Lung (tissue), 12 donors: Measurements from ENCODE around the gene PES1. TPM values are rescaled to one million over a fixed set of nuclear protein-coding genes. Genes with fewer than 3 reads are reported as not detected.

Experiments used
- ATAC-seq: fragments of 200-7000 bp; cut with Tn5 transposase; one replicate; pipeline ENCODE4 v1.9.1; 2020; ENCODE audit warnings: moderate number of reproducible peaks; ENCODE audit not compliant: insufficient read depth, low FRiP score
- DNase-seq, 3 donors: peaks; one replicate each; pipeline ENCODE4 v3.0.0-alpha.2; 2013 to 2017
- H3K27ac ChIP-seq, 2 donors: one replicate each; pipeline ENCODE4 v1.5.1; 2013; ENCODE audit warnings: mild to moderate bottlenecking in 2 of 2, moderate library complexity in 2 of 2, control low read depth in 1 of 2, inconsistent platforms in 1 of 2, low read depth in 1 of 2, low read length in 1 of 2
- H3K27me3 ChIP-seq, 3 donors: one replicate each; pipeline ENCODE4 v1.5.1; 2013; ENCODE audit warnings: low read length in 2 of 3; ENCODE audit not compliant: control insufficient read depth in 3 of 3, insufficient read depth in 3 of 3
- H3K36me3 ChIP-seq, 4 donors: one replicate each; pipeline ENCODE4 v1.5.1; 2013; ENCODE audit warnings: low read length in 4 of 4, mild to moderate bottlenecking in 1 of 4, moderate library complexity in 1 of 4; ENCODE audit not compliant: control insufficient read depth in 4 of 4, insufficient read depth in 4 of 4
- H3K4me1 ChIP-seq, 5 donors: one replicate each; pipeline ENCODE4 v1.5.1; 2013; ENCODE audit warnings: low read length in 5 of 5, mild to moderate bottlenecking in 2 of 5, moderate library complexity in 1 of 5; ENCODE audit not compliant: control insufficient read depth in 5 of 5, insufficient read depth in 5 of 5
- H3K4me3 ChIP-seq: one replicate; pipeline ENCODE4 v1.5.1; 2013; ENCODE audit warnings: mild to moderate bottlenecking, control low read depth, moderate library complexity
- H3K9ac ChIP-seq, 2 donors: one replicate each; pipeline ENCODE4 v1.5.1; 2013; ENCODE audit warnings: low read length in 2 of 2, control low read depth in 1 of 2; ENCODE audit not compliant: insufficient read depth in 1 of 2
- H3K9me3 ChIP-seq, 4 donors: one replicate each; pipeline ENCODE4 v1.5.1; 2013; ENCODE audit warnings: low read length in 3 of 4, mild to moderate bottlenecking in 1 of 4, moderate library complexity in 1 of 4; ENCODE audit not compliant: control insufficient read depth in 4 of 4, insufficient read depth in 3 of 4
- WGBS, 2 donors: extraction: QIAGEN DNeasy Blood & Tissue Kit; methylation state at CpG; one replicate each; pipeline ENCODE4 v1.1.7; 2013; 5-methylcytosine and 5-hydroxymethylcytosine counted together
- polyA plus RNA-seq, 2 donors: library from polyadenylated mRNA; stranded (reverse); fragments of 200-250 nt; gene quantifications; one replicate each; pipeline ENCODE4 v1.2.1, GENCODE V29; 2013
- total RNA-seq, 2 donors: library from RNA; depleted of rRNA in 1 of 2; stranded (reverse); fragments of >200 nt in 1 of 2; gene quantifications; one replicate each; pipeline ENCODE4 v1.2.1, GENCODE V29; 2014 to 2021
- TF ChIP-seq, protein P1 (sequence below): IDR thresholded peaks from 2 replicates; pipeline ENCODE4 v1.5.1; 2012; ENCODE audit warnings: mild to moderate bottlenecking; ENCODE audit errors: control extremely low read depth, extremely low read depth
- donor health status: control.
- donor health status: control.
- donor health status: Bipolar disorder and iron deficiency.
- donor health status: healthy.
- donor health status: DM: yes; HTN: yes; CAD: no.

The PES1 gene
- total and polyA plus RNA-seq, 4 donors, result 34.4 to 77.2 (median 72.7) TPM

- peaks cover 3 to 17% (median 8%) of the 10 kb centered on the region in 5 donors for H3K4me1 ChIP-seq
- peak; percentile 35 to 56 (median 38) for DNase-seq
- H3K27me3 ChIP-seq, result no peaks in the 10 kb centered on the region
- peak overlapping the region in 1 of 2 donors; percentile 76 for H3K9ac ChIP-seq
- no peak for ATAC-seq
- no peaks in the 10 kb centered on the region for H3K9me3 ChIP-seq
- no peak overlapping the region for H3K4me3 ChIP-seq
- 23 to 28% methylated on average over 9 of the region's 9 CpGs for WGBS, 2 donors
- TF ChIP-seq, protein P1, sequence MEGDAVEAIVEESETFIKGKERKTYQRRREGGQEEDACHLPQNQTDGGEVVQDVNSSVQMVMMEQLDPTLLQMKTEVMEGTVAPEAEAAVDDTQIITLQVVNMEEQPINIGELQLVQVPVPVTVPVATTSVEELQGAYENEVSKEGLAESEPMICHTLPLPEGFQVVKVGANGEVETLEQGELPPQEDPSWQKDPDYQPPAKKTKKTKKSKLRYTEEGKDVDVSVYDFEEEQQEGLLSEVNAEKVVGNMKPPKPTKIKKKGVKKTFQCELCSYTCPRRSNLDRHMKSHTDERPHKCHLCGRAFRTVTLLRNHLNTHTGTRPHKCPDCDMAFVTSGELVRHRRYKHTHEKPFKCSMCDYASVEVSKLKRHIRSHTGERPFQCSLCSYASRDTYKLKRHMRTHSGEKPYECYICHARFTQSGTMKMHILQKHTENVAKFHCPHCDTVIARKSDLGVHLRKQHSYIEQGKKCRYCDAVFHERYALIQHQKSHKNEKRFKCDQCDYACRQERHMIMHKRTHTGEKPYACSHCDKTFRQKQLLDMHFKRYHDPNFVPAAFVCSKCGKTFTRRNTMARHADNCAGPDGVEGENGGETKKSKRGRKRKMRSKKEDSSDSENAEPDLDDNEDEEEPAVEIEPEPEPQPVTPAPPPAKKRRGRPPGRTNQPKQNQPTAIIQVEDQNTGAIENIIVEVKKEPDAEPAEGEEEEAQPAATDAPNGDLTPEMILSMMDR, result peak; percentile 39
- H3K27ac ChIP-seq, result no peak overlapping the region
- H3K36me3 ChIP-seq, result no peaks in the 10 kb centered on the region
These were observed 13.9 kb upstream of the PES1 start for GRCh38 chr22:30605449-30606110.

GRCh38 chr22:30604723-30605122 lies 13.0 kb upstream of the PES1 start:
- Histone ChIP-seq H3K4me1 (peaks cover 3 to 17% (median 8%) of the 10 kb centered on the region in 5 donors), H3K9ac (no peak overlapping the region), H3K27ac (no peak overlapping the region), H3K27me3 (no peaks in the 10 kb centered on the region), H3K36me3 (no peaks in the 10 kb centered on the region), H3K9me3 (no peaks in the 10 kb centered on the region), H3K4me3 (no peak overlapping the region)
- ATAC-seq (no peak), DNase-seq (no peak)
- TF ChIP-seq, protein P1, result no peak
- WGBS, 2 donors, result 92 to 96% methylated on average over 2 of the region's 2 CpGs

- peak in 2 of 3 donors; percentile 34 to 51 for DNase-seq
- Histone ChIP-seq H3K9me3 (no peaks in the 10 kb centered on the region), H3K27me3 (no peaks in the 10 kb centered on the region), H3K9ac (no peak overlapping the region), H3K4me3 (no peak overlapping the region), H3K36me3 (no peaks in the 10 kb centered on the region), H3K27ac (no peak overlapping the region), H3K4me1 (peaks cover 2 to 17% (median 8%) of the 10 kb centered on the region in 5 donors)
- TF ChIP-seq, protein P1, result no peak
- 70 to 78% methylated on average over 3 of the region's 3 CpGs for WGBS, 2 donors
- no peak for ATAC-seq
These were observed 12.1 kb upstream of the PES1 start for GRCh38 chr22:30603801-30604200.
